Mesendoderm (in vitro differentiated cells): Measurements from ENCODE around the gene ADAT2.
A peak's percentile ranks its signal among the peaks of the same experiment; 100 is the strongest.
"Not testable (repeated sequence)": the region's sequence is repeated elsewhere in the genome, so short reads cannot be mapped to it uniquely, and the experiment has no call there.

Experiments
- DNase-seq: peaks from one replicate; pipeline ENCODE4 v3.0.0; 2013
- H2AK5ac ChIP-seq: 2 replicates; pipeline ENCODE4 v1.6.1; 2013; ENCODE audit warnings: low read length, inconsistent platforms
- H2BK120ac ChIP-seq: 2 replicates; pipeline ENCODE4 v1.6.1; 2013; ENCODE audit warnings: low read depth, mild to moderate bottlenecking, low read length, moderate library complexity, mixed read lengths
- H2BK15ac ChIP-seq: replicated peaks from 2 replicates; pipeline ENCODE4 v1.6.1; 2013; ENCODE audit warnings: low read depth, mild to moderate bottlenecking, moderate library complexity
- H2BK5ac ChIP-seq: 2 replicates; pipeline ENCODE4 v1.6.1; 2013; ENCODE audit warnings: low read length, inconsistent platforms
- H3K18ac ChIP-seq: 2 replicates; pipeline ENCODE4 v1.6.1; 2013; ENCODE audit warnings: mild to moderate bottlenecking, low read length, mixed read lengths
- H3K23ac ChIP-seq: one replicate; pipeline ENCODE4 v1.6.1; 2013; ENCODE audit warnings: low read length
- H3K27ac ChIP-seq: 2 replicates; pipeline ENCODE4 v1.5.1; 2013; ENCODE audit warnings: low read depth, mild to moderate bottlenecking, inconsistent platforms, low read length, moderate library complexity
- H3K27me3 ChIP-seq: 2 replicates; pipeline ENCODE4 v1.6.1; 2013; ENCODE audit warnings: low read length, control low read depth, mild to moderate bottlenecking, inconsistent platforms; ENCODE audit not compliant: insufficient read depth, poor library complexity
- H3K36me3 ChIP-seq: 2 replicates; pipeline ENCODE4 v1.6.1; 2013; ENCODE audit warnings: low read length, inconsistent platforms; ENCODE audit not compliant: control insufficient read depth, insufficient read depth
- H3K4ac ChIP-seq: one replicate; pipeline ENCODE4 v1.6.1; 2013; ENCODE audit warnings: low read depth, mild to moderate bottlenecking, low read length, moderate library complexity
- H3K4me1 ChIP-seq: 2 replicates; pipeline ENCODE4 v1.6.1; 2013; ENCODE audit warnings: low read depth, low read length, inconsistent platforms; ENCODE audit not compliant: control insufficient read depth
- H3K4me2 ChIP-seq: 2 replicates; pipeline ENCODE4 v1.6.1; 2013; ENCODE audit warnings: low read length
- H3K4me3 ChIP-seq: 2 replicates; pipeline ENCODE4 v1.5.1; 2013; ENCODE audit warnings: mild to moderate bottlenecking, low read length
- H3K56ac ChIP-seq: one replicate; pipeline ENCODE4 v1.6.1; 2013; ENCODE audit warnings: low read length
- H3K79me1 ChIP-seq: 2 replicates; pipeline ENCODE4 v1.6.1; 2013; ENCODE audit warnings: low read length, inconsistent platforms
- H3K79me2 ChIP-seq: 2 replicates; pipeline ENCODE4 v1.6.1; 2013; ENCODE audit warnings: mild to moderate bottlenecking, low read length; ENCODE audit not compliant: control insufficient read depth, insufficient read depth
- H3K9ac ChIP-seq: 2 replicates; pipeline ENCODE4 v1.6.1; 2013; ENCODE audit warnings: low read length, inconsistent platforms
- H4K5ac ChIP-seq: one replicate; pipeline ENCODE4 v1.6.1; 2013; ENCODE audit warnings: low read length
- H4K8ac ChIP-seq: one replicate; pipeline ENCODE4 v1.6.1; 2013; ENCODE audit warnings: low read depth, mild to moderate bottlenecking, control low read depth, low read length, moderate library complexity
- WGBS: extraction: QIAGEN DNeasy Blood & Tissue Kit; methylation state at CpG from one replicate; pipeline ENCODE4 v1.1.7; 2013; ENCODE audit warnings: low lambda C conversion rate, missing lambda C conversion rate; ENCODE audit not compliant: insufficient coverage; ENCODE audit errors: extremely low coverage; 5-methylcytosine and 5-hydroxymethylcytosine counted together

ADAT2 gene

GRCh38 chr6:143449714-143450452 is 612 bp downstream of the ADAT2 start:
- H3K27ac ChIP-seq = no peak overlapping the region
- WGBS = no CpG with 5 or more reads among the region's 19 CpGs

GRCh38 chr6:143449082-143449713 is 1.3 kb downstream of the ADAT2 start:
- Histone ChIP-seq H4K8ac (no peak overlapping the region), H3K18ac (no peak overlapping the region), H3K4ac (no peak overlapping the region), H3K79me2 (peaks cover 3% of the 10 kb centered on the region), H3K4me3 (no peak overlapping the region), H2BK5ac (no peak overlapping the region), H3K9ac (peak overlapping the region; percentile 95), H3K79me1 (peaks cover 5% of the 10 kb centered on the region), H2AK5ac (no peak overlapping the region), H3K27me3 (no peaks in the 10 kb centered on the region), H3K36me3 (no peaks in the 10 kb centered on the region), H3K4me1 (no peaks in the 10 kb centered on the region), H3K23ac (no peak overlapping the region), H3K27ac (no peak overlapping the region), H3K4me2 (peak overlapping the region; percentile 98), H3K56ac (peak overlapping the region; percentile 95), H2BK120ac (no peak overlapping the region), H4K5ac (no peak overlapping the region), H2BK15ac (no peak overlapping the region)
- WGBS = no CpG with 5 or more reads among the region's 6 CpGs
- no peak for DNase-seq

More at GRCh38 chr6:143449714-143450452, 612 bp downstream of the ADAT2 start:
- Histone ChIP-seq H3K56ac (peak overlapping the region; percentile 95), H2BK120ac (no peak overlapping the region), H3K79me1 (peaks cover 5% of the 10 kb centered on the region), H3K23ac (no peak overlapping the region), H3K27me3 (no peaks in the 10 kb centered on the region), H3K36me3 (no peaks in the 10 kb centered on the region), H3K4me1 (no peaks in the 10 kb centered on the region), H4K5ac (peak overlapping the region; percentile 86), H4K8ac (no peak overlapping the region), H2AK5ac (no peak overlapping the region), H3K9ac (peak overlapping the region; percentile 95), H2BK5ac (no peak overlapping the region), H3K79me2 (peaks cover 3% of the 10 kb centered on the region), H3K4me3 (peak overlapping the region; percentile 97), H2BK15ac (no peak overlapping the region), H3K18ac (peak overlapping the region; percentile 61), H3K4ac (no peak overlapping the region), H3K4me2 (peak overlapping the region; percentile 98)
- DNase-seq = peak; percentile 41

GRCh38 chr6:143447865-143448264 is 2.6 kb downstream of the ADAT2 start:
- not testable (repeated sequence) for H3K9ac ChIP-seq, H2BK15ac ChIP-seq, H3K4ac ChIP-seq, H3K23ac ChIP-seq, H4K8ac ChIP-seq, H2BK120ac ChIP-seq, H3K27ac ChIP-seq, H4K5ac ChIP-seq, H3K36me3 ChIP-seq, H3K4me2 ChIP-seq, H2BK5ac ChIP-seq, H2AK5ac ChIP-seq, H3K27me3 ChIP-seq, H3K79me1 ChIP-seq, H3K18ac ChIP-seq, H3K4me3 ChIP-seq, H3K56ac ChIP-seq, H3K4me1 ChIP-seq, H3K79me2 ChIP-seq, DNase-seq
- WGBS = no CpG with 5 or more reads among the region's 2 CpGs

- no peak overlapping the region for H3K18ac ChIP-seq
- no CpG with 5 or more reads among the region's 2 CpGs for WGBS
These were observed 7.4 kb downstream of the ADAT2 start for GRCh38 chr6:143443096-143443495.

GRCh38 chr6:143441680-143442545 is 8.6 kb downstream of the ADAT2 start:
- DNase-seq = no peak
- Histone ChIP-seq H4K5ac (no peak overlapping the region), H3K4me3 (no peak overlapping the region), H3K4me2 (no peak overlapping the region), H2AK5ac (no peak overlapping the region), H2BK120ac (no peak overlapping the region), H4K8ac (no peak overlapping the region), H3K4ac (no peak overlapping the region), H3K79me2 (no peaks in the 10 kb centered on the region), H3K56ac (no peak overlapping the region), H2BK5ac (no peak overlapping the region), H3K36me3 (no peaks in the 10 kb centered on the region), H3K9ac (no peak overlapping the region), H3K79me1 (peaks cover 2% of the 10 kb centered on the region), H3K27ac (no peak overlapping the region), H3K4me1 (no peaks in the 10 kb centered on the region), H3K23ac (no peak overlapping the region), H3K18ac (no peak overlapping the region), H2BK15ac (no peak overlapping the region), H3K27me3 (no peaks in the 10 kb centered on the region)
- WGBS = no CpG with 5 or more reads among the region's 8 CpGs

More at GRCh38 chr6:143443096-143443495, 7.4 kb downstream of the ADAT2 start:
- no peak overlapping the region for H4K8ac ChIP-seq
- no peak overlapping the region for H3K4ac ChIP-seq
- H3K36me3 ChIP-seq = no peaks in the 10 kb centered on the region
- no peaks in the 10 kb centered on the region for H3K79me2 ChIP-seq
- no peak overlapping the region for H3K27ac ChIP-seq
- no peak overlapping the region for H3K23ac ChIP-seq
- H3K4me2 ChIP-seq = no peak overlapping the region
- H2BK120ac ChIP-seq = no peak overlapping the region
- DNase-seq = no peak
- H3K56ac ChIP-seq = no peak overlapping the region
- no peak overlapping the region for H2BK15ac ChIP-seq
- peaks cover 2% of the 10 kb centered on the region for H3K79me1 ChIP-seq
- no peak overlapping the region for H2AK5ac ChIP-seq
- H2BK5ac ChIP-seq = no peak overlapping the region
- no peak overlapping the region for H4K5ac ChIP-seq
- no peak overlapping the region for H3K4me3 ChIP-seq
- no peak overlapping the region for H3K9ac ChIP-seq
- no peaks in the 10 kb centered on the region for H3K27me3 ChIP-seq
- H3K4me1 ChIP-seq = no peaks in the 10 kb centered on the region
